GM21723 (cell line): ENCODE measurements around the gene TSPAN4.
A peak's percentile ranks its signal among the peaks of the same experiment; 100 is the strongest.

Experiments used
- ATAC-seq: cut with Tn5 transposase; IDR thresholded peaks from one replicate; pipeline ENCODE4 v1.9.1; 2021; ENCODE audit warnings: mild to moderate bottlenecking, moderate library complexity; ENCODE audit not compliant: unreplicated experiment

Gene TSPAN4

DNA sequence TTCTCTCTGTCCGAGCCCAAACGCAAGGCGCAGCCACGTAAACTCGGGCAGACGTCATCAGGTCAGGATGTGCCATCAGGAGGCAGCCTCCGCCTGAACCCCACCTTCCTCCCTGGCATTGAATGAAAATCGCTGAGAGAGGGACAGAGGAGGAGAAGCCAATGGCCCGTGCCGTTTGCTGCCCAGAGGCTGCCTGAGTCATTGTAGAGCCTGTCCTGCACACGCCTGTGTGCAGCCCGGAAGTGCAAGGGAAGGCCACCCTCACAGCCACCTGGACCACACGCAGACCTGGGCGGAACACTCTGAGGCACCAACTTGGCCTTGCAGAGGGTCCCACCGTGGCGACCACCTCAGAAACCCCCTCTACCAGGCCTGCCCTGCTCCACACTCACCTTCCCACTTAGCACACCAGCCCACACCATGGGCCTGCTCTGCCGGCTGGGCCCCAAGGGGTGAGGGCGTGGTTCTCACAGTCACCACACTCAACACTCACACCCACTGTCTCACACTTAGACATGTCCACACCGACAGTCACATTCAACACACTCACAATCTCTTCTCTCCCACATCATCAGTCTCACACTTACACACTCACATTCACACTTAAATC, 58.9 kb downstream of the TSPAN4 start:
- no peak for ATAC-seq

DNA sequence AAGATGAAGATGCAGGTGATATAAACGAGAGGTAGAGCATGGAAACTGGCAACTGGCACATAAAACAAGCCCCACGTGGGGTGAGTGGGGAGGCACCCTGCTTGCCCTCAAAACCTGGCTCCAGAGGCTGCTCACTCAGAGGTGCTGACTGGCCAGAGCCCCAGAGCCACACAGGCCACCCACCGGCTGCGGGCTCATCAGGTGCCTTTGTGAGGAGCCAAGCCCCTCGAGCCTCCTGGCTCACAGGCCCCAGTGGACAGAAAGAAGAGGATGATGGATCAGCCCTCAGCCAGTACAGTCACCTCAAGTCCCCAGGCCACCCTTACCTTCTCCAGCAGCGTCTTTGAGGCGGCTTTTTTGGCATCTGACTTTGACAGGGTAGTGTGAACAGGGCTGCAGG, 61.7 kb downstream of the TSPAN4 start:
- ATAC-seq = no peak

DNA sequence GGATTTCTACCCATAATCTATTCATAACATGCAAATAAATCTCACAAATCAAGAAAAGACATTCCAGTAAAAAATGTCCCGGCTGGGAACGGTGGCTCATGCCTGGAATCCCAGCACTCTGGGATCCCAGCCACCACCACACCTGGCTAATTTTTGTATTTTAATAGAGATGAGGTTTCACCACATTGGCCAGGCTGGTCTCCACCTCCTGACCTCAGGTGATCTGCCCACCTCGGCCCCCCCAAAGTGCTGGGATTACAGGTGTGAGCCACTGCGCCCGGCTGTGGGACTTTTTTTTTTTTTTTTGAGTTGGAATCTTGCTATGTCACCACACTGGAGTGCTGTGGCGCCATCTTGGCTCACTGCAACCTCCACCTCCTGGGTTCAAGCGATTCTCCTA, 63.3 kb downstream of the TSPAN4 start:
- no peak for ATAC-seq

DNA sequence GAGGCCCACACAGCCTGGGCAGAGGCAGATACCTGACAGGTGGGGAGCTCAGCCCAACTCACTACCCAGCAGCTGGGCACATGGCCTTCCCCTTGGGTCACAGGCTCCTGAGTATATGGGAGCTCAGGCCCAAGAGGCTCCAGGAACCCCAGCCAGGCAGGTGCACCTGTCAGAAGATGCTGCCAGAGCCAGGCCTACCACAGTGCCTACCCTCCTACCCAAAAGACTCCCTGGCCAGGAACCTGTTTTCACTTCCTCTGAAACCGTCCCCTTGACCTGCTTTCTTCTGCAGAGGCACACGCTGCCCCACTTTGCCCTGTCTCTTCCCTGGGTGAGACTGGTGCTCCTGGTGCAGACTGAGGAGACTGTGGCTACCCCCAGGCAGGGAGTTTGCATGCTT, 65.0 kb downstream of the TSPAN4 start:
- no peak for ATAC-seq

DNA sequence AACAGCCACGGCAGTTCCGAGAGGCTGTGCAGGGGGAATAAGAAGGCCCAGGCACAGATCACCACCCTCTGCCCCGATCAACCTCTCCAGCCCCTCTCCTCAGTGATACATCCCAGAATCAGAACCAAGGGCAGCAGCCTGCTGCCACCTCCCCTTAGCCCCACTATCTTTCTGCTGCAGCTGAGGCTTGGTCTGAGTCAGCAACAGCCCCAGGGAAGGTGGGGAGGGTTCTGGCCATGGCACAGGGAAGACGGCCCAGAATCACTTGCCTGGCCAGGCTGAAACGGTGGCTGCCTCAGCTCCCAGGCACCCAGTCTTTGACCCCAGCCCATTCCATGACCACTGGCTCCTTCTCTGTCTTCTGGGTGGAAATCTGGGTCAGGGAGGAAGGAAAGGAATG, 65.6 kb downstream of the TSPAN4 start:
- no peak for ATAC-seq

DNA sequence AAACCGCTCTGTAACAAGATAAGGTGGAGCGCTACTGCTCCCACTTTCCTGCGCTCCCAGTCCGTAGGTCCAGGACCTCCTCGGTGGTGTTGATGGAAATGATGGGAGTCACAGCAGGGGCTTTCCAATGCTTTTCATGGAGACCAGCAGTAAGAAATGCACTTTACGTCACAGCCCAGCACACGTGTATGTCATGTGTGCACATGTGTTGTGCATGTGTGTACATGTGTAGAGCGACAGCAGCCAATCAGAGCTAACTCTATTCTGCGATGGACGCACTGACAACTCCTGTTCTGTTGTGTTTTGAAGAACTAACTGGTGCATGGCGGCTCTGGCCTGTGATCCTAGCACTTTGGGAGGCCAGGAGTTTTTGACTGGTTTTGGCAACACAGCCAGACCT, 66.8 kb downstream of the TSPAN4 start:
- no peak for ATAC-seq

DNA sequence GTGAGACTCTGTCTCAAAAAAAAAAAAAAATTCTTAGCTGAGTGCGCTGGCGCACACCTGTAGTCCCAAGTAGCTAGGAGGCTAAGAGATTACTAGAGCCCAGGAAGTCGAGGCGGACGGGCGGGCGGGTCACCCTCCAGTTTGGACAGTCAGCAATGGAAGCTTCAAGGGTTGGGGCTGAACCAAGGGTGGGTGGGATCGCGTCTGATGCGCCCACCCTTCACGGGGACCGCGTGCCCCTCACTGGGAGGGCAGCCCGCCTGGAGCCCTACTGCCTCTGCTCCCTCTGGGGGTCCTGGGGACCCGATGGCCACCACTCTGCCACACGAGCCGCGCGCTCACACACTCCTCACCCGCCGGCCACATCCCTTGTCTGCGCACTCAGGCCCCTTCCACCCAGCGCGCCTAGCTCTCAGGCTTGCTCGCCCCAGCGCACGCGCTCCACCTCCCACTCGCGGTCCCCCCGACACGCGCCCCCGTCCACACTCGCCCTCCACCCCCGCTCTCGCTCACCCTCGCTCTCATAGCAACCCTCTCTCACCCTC, 67.5 kb downstream of the TSPAN4 start:
- ATAC-seq = peak; percentile 7

DNA sequence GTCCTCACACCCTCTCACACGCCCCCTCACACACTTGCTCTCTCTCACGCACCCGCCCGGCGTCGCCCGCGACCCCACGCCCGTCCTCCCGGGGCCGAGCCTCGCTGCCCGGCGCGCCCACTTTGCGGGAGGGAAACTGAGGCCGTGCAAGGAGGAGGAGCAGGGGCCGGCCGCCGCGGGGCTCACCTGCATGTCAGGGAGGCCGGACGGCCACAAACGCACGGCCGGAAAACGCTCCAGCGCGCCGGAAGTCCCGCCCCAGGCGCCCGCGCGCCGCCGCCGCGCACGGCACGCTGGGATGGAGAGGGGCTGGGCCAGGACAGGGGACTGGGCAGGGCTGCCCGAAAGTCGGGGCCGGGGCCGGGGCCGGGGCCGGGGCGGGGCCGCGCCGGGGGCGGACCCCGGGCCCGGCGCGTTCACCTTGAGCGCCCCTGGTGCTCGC, 68.0 kb downstream of the TSPAN4 start, which contains the start of gene CHID1:
CHID1 (minus strand) TSS at position 222 of the 442 bp plus-strand sequence. CDS start 5,994 bp downstream, outside the sequence.
- ATAC-seq = peak; percentile 88

DNA sequence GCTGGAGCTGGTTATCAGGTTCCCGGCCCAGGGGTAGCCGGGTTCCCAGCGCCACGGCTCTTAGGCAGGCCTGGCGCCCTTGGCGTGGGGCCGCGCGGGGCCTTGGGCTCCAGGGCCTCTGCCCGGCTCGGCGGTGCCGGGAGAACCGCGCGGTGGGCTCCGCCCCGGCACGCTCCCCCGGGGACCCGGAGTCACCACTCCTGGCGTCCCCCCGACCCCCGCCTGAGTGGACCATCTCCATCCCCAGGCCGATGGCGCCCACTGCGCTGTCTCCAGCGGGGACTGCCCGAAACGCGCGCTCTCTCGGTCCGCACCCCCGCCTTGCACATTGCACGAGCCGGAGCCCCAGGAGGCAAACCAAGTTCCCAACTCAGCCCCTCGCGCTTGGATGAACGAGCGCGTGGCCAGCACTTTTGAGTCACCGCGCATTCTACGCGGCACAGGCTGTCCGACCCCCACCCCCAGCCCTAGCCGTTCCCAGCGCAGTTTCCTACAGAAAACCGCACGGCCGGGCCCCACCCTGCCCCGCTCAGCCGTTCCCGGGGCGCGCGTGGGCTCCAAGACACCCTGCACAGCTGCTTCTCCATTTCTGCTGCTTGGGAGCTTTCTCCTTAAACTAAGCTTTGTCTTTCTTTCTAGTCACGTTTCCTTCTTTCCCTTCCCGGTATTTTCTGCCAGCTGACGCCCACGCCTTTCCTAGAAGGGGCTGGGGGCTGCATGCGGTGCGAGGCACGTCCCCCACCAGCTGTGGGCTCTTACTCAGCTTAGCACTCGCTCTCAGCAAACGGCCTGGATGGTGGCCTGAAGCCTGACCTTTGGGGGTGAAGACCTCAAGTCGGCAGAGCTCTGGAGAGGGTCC, 68.6 kb downstream of the TSPAN4 start:
- ATAC-seq = peak; percentile 39

DNA sequence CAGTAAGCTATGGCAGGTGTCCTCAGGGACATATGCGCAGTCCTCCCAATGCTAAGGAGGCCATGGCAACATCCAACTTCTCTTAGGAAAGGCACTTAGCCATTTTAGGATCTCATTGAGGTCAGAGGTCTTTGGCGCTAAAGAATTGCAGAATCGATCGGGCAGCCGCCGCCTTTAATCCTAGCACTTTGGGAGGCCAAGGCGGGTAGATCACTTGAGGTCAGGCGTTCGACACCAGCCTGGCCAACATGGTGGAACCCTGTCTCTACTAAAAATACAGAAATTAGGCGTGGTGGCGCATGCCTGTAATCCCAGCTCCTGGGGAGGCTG, 69.2 kb downstream of the TSPAN4 start:
- ATAC-seq = no peak

DNA sequence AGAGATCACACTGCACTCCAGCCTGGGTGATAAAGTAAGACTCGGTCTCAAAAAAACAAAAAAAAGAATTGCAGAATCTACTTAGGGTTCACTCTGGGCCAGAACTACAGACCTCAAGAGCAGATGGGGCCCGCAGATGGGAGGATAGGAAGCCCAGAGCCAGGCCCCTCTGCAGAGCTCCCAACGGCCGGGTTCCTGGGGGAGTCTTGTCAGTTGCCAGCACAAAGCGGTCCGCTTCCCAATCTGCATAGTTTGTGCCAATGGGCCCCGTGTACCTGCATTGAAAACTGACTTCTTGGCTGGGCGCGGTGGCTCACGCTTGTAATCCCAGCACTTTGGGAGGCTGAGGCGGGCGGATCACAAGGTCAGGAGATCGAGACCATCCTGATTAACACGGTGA, 69.6 kb downstream of the TSPAN4 start:
- ATAC-seq = no peak

DNA sequence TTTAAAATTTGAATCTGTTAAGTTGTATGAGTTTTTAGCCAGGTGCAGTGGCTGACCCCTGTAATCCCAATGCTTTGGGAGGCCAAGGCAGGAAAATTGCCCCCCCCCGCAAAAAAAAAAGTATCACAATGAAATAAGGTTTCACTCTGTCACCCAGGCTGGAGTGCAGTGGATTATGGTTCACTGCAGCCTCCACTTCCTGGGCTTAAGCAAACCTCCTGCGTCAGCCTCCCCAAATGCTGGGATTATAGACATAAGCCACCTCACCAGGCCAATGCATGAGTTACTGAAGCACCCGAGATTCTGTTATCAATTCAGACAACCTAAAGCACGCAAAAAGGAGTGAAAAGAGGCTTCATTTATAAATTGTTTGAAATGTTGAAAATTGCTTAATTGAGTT, 70.4 kb downstream of the TSPAN4 start:
- ATAC-seq = no peak

DNA sequence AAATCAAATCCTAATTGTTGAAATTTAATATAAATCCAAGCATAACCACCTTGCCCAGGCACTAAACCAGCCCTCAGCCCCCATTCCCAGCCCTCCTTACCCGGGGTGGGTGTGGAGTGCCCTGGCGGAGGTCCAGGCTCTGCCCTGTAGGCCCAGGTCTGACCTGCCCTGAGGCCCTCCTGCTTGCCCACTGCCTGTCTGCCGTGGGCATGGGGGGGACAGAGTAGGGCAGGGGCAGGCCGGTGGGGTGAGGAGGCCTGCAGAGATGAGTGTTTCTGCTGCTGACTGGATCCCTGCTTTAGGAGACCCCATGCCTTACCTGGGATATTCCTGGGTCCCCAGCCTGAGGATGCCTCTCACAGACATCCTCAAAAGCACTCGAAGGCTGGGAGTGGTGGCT, 71.6 kb downstream of the TSPAN4 start:
- no peak for ATAC-seq

DNA sequence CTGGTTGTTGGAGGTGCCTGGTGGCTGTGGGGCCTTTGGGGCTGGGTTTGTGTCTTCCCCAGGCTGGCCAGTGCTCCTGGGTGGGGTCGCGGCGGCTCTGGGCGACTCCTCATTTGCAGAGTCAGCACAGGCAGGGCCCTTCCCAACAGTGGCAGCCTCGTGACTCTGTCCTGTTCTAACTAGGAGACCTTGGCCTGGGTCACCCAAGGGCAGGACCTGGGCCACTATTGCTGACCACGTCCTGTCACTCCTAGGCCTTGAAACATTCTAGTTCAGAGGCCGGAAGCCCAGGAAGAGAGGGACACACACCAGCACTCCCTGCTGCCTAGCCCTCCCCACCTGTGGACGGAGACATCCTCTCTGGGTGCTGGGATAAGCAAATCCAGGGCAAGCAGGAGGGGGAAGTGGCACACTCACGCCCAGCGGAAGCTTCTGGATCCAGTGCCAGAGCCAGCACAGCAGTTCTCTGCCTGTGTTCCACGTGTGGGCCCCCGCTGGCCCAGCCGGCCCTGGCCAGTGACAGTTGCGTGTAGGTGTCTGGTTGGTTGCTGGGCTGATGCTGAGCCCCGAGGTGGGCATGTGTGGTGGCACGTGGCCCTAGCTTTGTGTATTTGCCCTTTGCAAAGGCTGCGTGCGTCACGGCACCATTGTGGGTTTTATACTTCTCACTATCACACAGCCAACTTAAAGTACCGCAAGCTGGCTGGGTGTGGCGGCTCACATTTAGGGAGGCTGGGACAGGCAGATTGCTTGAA, 72.3 kb downstream of the TSPAN4 start:
- no peak for ATAC-seq
